Colonic mucosa (tissue), 4 donors: ENCODE measurements around the gene ADGRD1. TPM values are rescaled to one million over a fixed set of nuclear protein-coding genes. Genes with fewer than 3 reads are reported as not detected.

Experiments
- DNase-seq: peaks from one replicate; pipeline ENCODE4 v3.0.0-alpha.2; 2020
- H3K27ac ChIP-seq: fragments of 200-600 bp; one replicate; pipeline ENCODE4 v1.8.0; 2021
- H3K27me3 ChIP-seq: fragments of 200-600 bp; one replicate; pipeline ENCODE4 v1.8.0; 2021
- H3K36me3 ChIP-seq: fragments of 200-600 bp; one replicate; pipeline ENCODE4 v1.8.0; 2021
- H3K4me1 ChIP-seq: fragments of 200-600 bp; one replicate; pipeline ENCODE4 v1.8.0; 2021; ENCODE audit warnings: mild to moderate bottlenecking
- H3K4me3 ChIP-seq: fragments of 200-600 bp; one replicate; pipeline ENCODE4 v1.8.0; 2021
- H3K9ac ChIP-seq, 2 donors: one replicate each; pipeline ENCODE4 v1.7.0; 2013; ENCODE audit warnings: control low read depth in 2 of 2, low read depth in 2 of 2, low read length in 2 of 2
- H3K9me3 ChIP-seq: fragments of 200-600 bp; one replicate; pipeline ENCODE4 v1.8.0; 2021
- CTCF ChIP-seq: fragments of 200-600 bp; IDR thresholded peaks from one replicate; pipeline ENCODE4 v1.8.0; 2022; ENCODE audit warnings: antibody characterized with exemption, mild to moderate bottlenecking
- intact Hi-C: fragments of 100-400 bp; cut with DNase I; formaldehyde crosslinking; loops from one replicate; pipeline ENCODE4 v1.14.1; 2022
- total RNA-seq, 2 donors: library from RNA; stranded (reverse); fragmentation: NEBNext Ultra II Directional in 1 of 2; extraction: Animal tissue kit (Norgen Biotek cat#: 25700) in 1 of 2; gene quantifications; one replicate each; pipeline ENCODE4 v1.2.1, GENCODE V29; 2021
- donor health status: healthy.
- donor health status: DM: no; HTN: no; CAD: no.
- donor health status: DM: no; HTN: no; CAD: no.

ADGRD1 gene
- total RNA-seq, 2 donors from 2014 or later: 3.5 to 3.6 TPM

DNA sequence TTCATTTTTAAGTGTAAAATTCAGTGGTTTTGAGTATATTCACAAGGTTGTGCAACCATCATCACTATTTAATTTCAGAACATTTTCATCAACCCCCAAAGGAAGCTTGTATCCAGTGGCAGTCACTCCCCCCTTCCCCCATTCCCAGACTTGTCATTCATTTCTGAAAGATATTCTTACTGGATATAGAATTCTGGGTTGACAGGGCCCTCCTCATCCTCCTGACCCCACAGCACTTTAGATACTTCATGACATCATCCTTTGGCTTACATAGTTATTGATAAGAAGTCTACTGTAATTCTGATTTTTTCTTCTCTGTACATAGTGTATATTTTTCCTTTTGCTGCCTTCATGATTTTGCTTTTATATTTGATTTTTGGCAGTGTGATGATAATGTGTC is 8.8 kb upstream of the ADGRD1 start:
- Histone ChIP-seq H3K27me3 (no peaks in the 10 kb centered on the region), H3K9ac (no peak overlapping the region), H3K9me3 (no peaks in the 10 kb centered on the region), H3K4me1 (no peaks in the 10 kb centered on the region), H3K4me3 (no peak overlapping the region), H3K27ac (no peak overlapping the region), H3K36me3 (no peaks in the 10 kb centered on the region)
- no peak for TF ChIP-seq CTCF
- no peak for DNase-seq
- intact Hi-C loops: no loop called here

DNA sequence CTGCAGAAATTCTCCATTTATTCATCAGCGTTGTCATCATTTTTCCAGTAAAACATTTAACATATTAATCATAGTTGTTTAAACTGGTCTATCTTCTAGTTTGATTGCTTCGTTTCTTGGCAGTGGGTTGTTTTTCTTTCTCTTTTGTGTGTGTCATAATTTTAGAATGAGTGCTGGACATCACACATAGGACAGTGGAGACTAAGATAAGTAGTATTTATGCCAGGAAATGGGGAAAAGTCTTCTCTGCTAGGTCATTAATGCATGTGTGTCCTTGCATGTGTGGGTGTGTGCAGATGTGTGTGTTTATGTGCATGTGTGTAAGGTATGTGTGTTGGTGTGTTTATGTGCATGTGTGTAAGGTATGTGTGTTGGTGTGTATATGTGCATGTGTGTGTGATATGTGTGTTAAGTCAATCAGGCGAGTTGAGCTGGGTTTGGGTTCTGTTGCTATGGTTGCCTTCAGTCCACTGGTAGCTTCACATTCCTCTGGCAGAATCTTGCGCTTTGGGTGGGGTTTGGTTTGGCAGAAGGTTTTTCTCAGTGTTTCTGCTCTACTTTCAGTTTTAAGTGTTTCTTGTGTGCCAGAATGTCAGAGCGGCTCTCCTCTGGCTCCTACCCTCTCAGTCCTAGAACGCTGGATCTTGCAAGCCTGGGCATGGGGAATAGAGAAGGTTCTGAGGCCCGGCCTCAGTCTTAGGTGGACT is 7.8 kb upstream of the ADGRD1 start:
- no peaks in the 10 kb centered on the region for H3K27me3 ChIP-seq
- no peaks in the 10 kb centered on the region for H3K9me3 ChIP-seq
- no peak overlapping the region for H3K27ac ChIP-seq
- H3K4me3 ChIP-seq: no peak overlapping the region
- no peak for DNase-seq
- no peaks in the 10 kb centered on the region for H3K4me1 ChIP-seq
- intact Hi-C loops: no loop called here
- TF ChIP-seq CTCF: no peak
- no peaks in the 10 kb centered on the region for H3K36me3 ChIP-seq
- no peak overlapping the region for H3K9ac ChIP-seq

- Histone ChIP-seq H3K27me3 (no peaks in the 10 kb centered on the region), H3K4me1 (no peaks in the 10 kb centered on the region), H3K9ac (no peak overlapping the region), H3K4me3 (no peak overlapping the region), H3K27ac (no peak overlapping the region), H3K36me3 (no peaks in the 10 kb centered on the region), H3K9me3 (no peaks in the 10 kb centered on the region)
- DNase-seq: no peak
- intact Hi-C loops: no loop called here
- no peak for TF ChIP-seq CTCF
These were observed 6.6 kb upstream of the ADGRD1 start for GRCh38 chr12:130947028-130947613.

DNA sequence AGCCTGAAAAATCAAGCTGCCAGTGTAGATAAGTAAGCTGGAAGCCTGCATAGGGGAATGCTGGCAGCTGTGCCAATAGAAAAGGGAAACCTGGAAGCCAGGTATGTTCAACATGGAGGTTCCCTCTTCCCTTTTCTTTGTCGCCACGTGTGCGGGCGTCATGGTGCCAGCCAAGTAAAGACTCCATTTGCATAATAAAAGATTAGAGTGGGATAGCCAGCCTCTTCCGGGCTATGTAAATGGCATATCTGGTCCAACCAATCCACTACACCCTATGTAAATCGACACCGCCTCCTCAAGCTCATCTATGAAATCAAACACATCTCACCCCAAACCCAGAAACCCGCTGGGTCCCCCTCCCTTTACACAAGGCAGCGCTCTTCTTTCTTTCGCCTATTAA is 5.6 kb upstream of the ADGRD1 start:
- DNase-seq: no peak
- intact Hi-C loops: no loop called here
- no peak for TF ChIP-seq CTCF
- Histone ChIP-seq H3K27me3 (no peaks in the 10 kb centered on the region), H3K4me3 (no peak overlapping the region), H3K27ac (no peak overlapping the region), H3K36me3 (no peaks in the 10 kb centered on the region), H3K9ac (no peak overlapping the region), H3K4me1 (no peaks in the 10 kb centered on the region), H3K9me3 (no peaks in the 10 kb centered on the region)

DNA sequence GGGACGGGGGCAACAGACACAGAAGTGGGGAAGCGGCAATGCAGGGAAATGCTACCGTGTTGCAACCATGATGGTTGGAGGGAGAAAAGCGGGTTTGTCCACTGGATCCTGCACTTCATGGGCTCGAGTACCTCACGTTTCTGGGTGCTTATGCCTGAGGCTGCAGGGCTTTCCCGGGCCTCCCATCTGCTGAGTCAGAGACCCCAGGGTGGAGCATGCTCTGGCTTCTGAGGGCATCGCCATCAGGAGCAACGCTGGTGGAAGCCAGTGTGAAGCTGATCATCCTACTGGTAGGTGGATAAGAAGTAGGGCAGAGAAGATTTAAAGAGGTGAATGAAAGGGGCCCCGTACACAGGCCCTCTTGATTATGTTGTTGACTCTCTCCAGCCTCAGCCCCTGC is 5.0 kb upstream of the ADGRD1 start:
- H3K27ac ChIP-seq: no peak overlapping the region
- H3K9ac ChIP-seq: no peak overlapping the region
- no peak for TF ChIP-seq CTCF
- no peak overlapping the region for H3K4me3 ChIP-seq
- H3K4me1 ChIP-seq: no peaks in the 10 kb centered on the region
- DNase-seq: no peak
- no peaks in the 10 kb centered on the region for H3K27me3 ChIP-seq
- H3K9me3 ChIP-seq: no peaks in the 10 kb centered on the region
- H3K36me3 ChIP-seq: no peaks in the 10 kb centered on the region
- intact Hi-C loops: no loop called here
